Myometrial cell (primary cell): Measurements from ENCODE around the gene TUBGCP6. TPM values are rescaled to one million over a fixed set of nuclear protein-coding genes. Genes with fewer than 3 reads are reported as not detected.

Source experiments
- total RNA-seq: library from RNA; depleted of rRNA; stranded (reverse); fragments of >200 nt; gene quantifications from 2 replicates; pipeline ENCODE4 v1.2.3, GENCODE V29; 2015

TUBGCP6 gene, protein sequence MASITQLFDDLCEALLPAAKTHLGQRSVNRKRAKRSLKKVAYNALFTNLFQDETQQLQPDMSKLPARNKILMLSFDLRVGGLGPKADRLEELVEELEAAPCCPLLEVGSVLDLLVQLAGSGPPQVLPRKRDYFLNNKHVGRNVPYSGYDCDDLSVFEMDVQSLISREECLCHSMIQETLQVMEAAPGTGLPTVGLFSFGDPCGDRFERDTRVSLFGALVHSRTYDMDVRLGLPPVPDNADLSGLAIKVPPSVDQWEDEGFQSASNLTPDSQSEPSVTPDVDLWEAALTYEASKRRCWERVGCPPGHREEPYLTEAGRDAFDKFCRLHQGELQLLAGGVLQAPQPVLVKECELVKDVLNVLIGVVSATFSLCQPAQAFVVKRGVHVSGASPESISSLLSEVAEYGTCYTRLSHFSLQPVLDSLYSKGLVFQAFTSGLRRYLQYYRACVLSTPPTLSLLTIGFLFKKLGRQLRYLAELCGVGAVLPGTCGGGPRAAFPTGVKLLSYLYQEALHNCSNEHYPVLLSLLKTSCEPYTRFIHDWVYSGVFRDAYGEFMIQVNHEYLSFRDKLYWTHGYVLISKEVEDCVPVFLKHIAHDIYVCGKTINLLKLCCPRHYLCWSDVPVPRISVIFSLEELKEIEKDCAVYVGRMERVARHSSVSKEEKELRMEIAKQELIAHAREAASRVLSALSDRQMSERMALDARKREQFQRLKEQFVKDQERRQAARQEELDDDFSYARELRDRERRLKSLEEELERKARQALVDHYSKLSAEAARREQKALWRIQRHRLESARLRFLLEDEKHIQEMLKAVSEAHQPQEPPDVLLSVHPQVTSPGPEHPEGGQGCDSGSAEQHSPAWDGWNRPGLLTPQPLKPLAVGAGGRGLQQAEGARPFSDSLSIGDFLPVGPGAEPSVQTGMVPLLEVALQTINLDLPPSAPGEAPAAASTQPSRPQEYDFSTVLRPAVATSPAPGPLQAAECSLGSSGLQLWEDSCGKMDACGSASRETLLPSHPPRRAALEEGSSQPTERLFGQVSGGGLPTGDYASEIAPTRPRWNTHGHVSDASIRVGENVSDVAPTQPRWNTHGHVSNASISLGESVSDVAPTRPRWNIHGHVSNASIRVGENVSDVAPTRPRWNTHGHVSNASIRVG (N-terminal part only)
- total RNA-seq, result 16.8 and 27.1 TPM in 2 replicates

DNA sequence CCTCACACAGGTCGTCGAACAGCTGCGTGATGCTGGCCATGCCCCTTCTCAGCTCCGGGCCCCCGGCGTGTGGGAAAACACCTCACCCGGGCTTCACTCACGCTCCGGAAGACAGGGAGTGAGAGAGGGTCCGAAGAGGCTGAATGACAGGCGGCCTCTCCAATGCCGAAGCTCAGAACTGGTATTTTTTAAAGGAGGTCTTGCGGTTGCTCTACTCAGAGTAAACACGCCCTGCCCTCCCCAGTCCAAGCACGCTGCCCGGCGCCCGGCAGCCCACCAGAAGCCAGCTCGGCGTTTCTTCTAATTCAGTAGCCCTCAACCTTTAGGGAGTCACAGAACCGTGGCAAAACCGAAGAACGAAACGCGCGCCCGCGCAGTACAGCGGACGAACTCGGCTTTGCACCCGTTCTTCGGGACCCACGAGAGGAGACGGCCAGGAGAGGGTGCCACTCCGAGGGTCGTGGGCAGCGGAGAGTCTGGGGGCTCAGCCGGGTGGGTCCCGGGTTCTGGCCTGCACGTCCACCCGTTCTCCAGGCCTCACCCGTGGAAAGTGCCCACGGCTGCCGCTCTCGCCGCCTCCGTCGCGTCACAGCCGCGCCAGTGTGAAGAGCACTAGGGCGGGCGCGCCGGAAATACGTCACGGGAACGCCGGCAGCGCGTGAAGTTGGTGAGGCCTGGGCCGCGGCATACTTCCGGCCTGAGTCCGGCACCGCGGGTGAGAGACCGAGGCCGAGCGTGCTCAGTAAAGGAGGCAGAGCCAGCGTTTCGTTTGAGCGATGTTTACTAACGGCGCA is at the start of gene TUBGCP6:
TUBGCP6 (minus strand) TSS at position 604 of the 794 bp plus-strand sequence; CDS start at position 40, 564 bp downstream.

GRCh38 chr22:50269970-50270665 is 25.3 kb upstream of the TUBGCP6 start, which contains the start of gene MAPK11:
Gene MAPK11, minus strand, starts transcription at chr22:50270380. Its CDS starts 88 bp downstream, at chr22:50270292.

GRCh38 chr22:50261615-50262459 is 17.0 kb upstream of the TUBGCP6 start, which contains the start of gene MAPK12:
Gene MAPK12, minus strand, starts transcription at chr22:50261683. Its CDS starts 174 bp downstream, at chr22:50261509.

GRCh38 chr22:50250555-50251476 is 6.0 kb upstream of the TUBGCP6 start, which contains the start of gene HDAC10:
Gene HDAC10, minus strand, starts transcription at chr22:50251265. Its CDS starts 233 bp downstream, at chr22:50251032.

GRCh38 chr22:50200461-50201190 is 44.2 kb downstream of the TUBGCP6 start, which contains the start of gene SELENOO:
Gene SELENOO, plus strand, starts transcription at chr22:50201011. Its CDS starts 26 bp downstream, at chr22:50201037.

GRCh38 chr22:50185375-50186087 is 59.3 kb downstream of the TUBGCP6 start, which contains the start of gene TRABD:
Gene TRABD, plus strand, starts transcription at chr22:50185913. Its CDS starts 7,148 bp downstream, at chr22:50193061.

DNA sequence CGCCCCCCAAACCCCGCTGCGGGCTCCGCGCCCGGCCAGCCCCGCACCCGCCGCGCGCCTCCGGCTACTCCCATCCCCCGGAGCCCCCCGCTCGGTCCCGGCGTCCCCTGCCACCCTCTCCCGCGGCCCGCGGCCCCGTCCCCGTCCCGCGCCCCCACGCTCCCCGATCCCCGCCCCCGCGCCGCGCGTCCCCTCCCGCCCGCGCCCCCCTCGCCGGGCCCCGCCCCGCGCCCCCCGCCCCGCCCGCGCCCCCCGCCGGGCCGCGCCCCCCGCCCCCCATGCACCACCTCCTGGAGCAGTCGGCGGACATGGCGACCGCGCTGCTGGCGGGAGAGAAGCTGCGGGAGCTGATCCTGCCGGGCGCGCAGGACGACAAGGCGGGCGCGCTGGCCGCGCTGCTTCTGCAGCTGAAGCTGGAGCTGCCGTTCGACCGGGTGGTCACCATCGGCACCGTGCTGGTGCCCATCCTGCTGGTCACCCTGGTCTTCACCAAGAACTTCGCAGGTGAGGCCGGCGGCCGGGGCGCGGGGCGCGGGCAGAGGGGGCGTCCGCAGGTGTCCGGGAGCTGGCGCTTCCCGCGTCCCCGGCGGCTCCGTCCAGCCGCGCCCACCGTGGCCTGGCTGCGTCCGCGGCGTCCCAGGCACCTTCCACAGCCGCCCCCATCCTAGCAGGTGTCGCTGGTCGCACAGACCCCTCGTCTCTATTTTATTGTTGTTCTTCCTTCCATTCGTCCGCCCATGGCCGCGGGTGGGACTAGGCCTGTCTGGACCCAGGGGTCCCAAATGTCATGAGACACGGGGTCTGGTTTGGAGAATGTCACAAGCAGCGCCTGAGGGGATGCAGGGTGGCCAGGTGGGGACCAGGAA is 74.1 kb downstream of the TUBGCP6 start, which contains the start of gene PANX2:
PANX2 (plus strand) TSS at position 279 of the 866 bp plus-strand sequence; CDS start at position 279, 0 bp downstream.

Other genes with a start within 250 kb of the TUBGCP6 start
- not detected in 2 replicates for gene IL17REL, start 232.3 kb downstream of the TUBGCP6 start, total RNA-seq
- not detected in 2 replicates for gene TTLL8, start 186.7 kb downstream of the TUBGCP6 start, total RNA-seq
- 0.29 TPM in 1 of 2 replicates, not detected in the other for gene MLC1, start 159.6 kb downstream of the TUBGCP6 start, total RNA-seq
- gene MOV10L1, start 155.0 kb downstream of the TUBGCP6 start, total RNA-seq, result 0.89 and 1.2 TPM in 2 replicates
- gene PANX2, start 74.3 kb downstream of the TUBGCP6 start, total RNA-seq, result under 0.01 and 1.1 TPM in 2 replicates
- gene TRABD, start 59.1 kb downstream of the TUBGCP6 start, total RNA-seq, result 35.6 and 44.1 TPM in 2 replicates
- 34.0 and 35.6 TPM in 2 replicates for gene SELENOO, start 44.0 kb downstream of the TUBGCP6 start, total RNA-seq
- 30.0 and 38.8 TPM in 2 replicates for gene HDAC10, start 6.2 kb upstream of the TUBGCP6 start, total RNA-seq
- gene MAPK12, start 16.7 kb upstream of the TUBGCP6 start, total RNA-seq, result 36.5 and 51.0 TPM in 2 replicates
- gene MAPK11, start 25.4 kb upstream of the TUBGCP6 start, total RNA-seq, result 14.4 and 26.8 TPM in 2 replicates
- 161 and 185 TPM in 2 replicates for gene PLXNB2, start 62.6 kb upstream of the TUBGCP6 start, total RNA-seq
- 1.4 and 5.0 TPM in 2 replicates for gene DENND6B, start 82.0 kb upstream of the TUBGCP6 start, total RNA-seq
- gene PPP6R2, start 98.3 kb upstream of the TUBGCP6 start, total RNA-seq, result 53.0 and 61.1 TPM in 2 replicates
- gene SBF1, start 230.0 kb upstream of the TUBGCP6 start, total RNA-seq, result 58.5 and 60.5 TPM in 2 replicates
- 6.9 and 20.2 TPM in 2 replicates for gene ADM2, start 236.5 kb upstream of the TUBGCP6 start, total RNA-seq
- not detected in 2 replicates for gene MIOX, start 241.8 kb upstream of the TUBGCP6 start, total RNA-seq